MM.1S (cell line): Measurements from ENCODE around the gene VAV2.

Experiments
- EZH2 ChIP-seq: fragments of 300-600 bp; sonication (generic); optimal IDR thresholded peaks from 2 replicates; pipeline ENCODE3; 2017; ENCODE audit warnings: low read depth, mild to moderate bottlenecking, antibody characterized with exemption, low read length, mixed read lengths
- EZH2phosphoT487 ChIP-seq: fragments of 300-600 bp; sonication (generic); IDR thresholded peaks from 2 replicates; pipeline ENCODE4 v1.6.1; 2018; ENCODE audit warnings: antibody characterized with exemption, low read length
- TF ChIP-seq, protein P1 (sequence below): fragments of 300-600 bp; sonication (generic); IDR thresholded peaks from 2 replicates; pipeline ENCODE4 v1.5.1; 2016; ENCODE audit warnings: antibody characterized with exemption, low read length, mixed read lengths

DNA sequence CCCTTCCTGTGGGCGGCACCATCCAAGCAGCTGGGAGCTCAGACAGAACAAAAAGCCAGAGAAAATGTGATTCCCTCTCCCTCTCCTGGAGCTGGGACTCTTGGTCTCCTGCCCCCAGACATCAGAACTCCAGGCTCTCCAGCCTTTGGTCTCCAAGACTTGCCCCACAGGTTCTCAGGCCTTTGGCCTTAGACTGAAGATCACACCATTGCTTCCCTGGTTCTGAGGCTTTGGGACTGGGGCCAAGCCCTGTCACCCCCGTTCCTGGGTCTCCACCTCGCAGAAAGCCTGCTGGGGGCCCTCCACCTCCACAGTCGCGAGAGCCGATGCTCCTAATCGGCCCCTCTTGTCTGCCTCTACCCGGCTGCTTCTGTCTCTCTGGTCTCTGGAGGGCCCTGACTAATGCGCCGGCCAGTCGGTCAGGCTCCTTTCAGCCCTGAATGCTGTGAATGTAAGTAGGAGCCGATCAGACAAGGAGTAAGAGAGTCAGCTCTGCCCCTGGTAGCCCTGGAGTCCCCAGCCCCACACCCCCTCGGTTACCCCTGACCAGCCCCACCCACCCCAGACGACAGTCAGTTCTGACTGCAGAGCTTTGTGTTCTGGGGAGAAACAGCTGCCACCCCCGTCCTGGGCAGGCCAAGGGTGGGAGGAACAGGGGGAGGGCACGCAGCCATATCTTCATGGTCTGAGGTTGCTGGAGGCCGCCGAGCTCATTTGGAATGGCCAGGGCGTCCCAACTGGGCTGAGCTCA lies 57.5 kb downstream of the VAV2 start:
- TF ChIP-seq, protein P1, sequence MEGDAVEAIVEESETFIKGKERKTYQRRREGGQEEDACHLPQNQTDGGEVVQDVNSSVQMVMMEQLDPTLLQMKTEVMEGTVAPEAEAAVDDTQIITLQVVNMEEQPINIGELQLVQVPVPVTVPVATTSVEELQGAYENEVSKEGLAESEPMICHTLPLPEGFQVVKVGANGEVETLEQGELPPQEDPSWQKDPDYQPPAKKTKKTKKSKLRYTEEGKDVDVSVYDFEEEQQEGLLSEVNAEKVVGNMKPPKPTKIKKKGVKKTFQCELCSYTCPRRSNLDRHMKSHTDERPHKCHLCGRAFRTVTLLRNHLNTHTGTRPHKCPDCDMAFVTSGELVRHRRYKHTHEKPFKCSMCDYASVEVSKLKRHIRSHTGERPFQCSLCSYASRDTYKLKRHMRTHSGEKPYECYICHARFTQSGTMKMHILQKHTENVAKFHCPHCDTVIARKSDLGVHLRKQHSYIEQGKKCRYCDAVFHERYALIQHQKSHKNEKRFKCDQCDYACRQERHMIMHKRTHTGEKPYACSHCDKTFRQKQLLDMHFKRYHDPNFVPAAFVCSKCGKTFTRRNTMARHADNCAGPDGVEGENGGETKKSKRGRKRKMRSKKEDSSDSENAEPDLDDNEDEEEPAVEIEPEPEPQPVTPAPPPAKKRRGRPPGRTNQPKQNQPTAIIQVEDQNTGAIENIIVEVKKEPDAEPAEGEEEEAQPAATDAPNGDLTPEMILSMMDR = no peak
- TF ChIP-seq EZH2 (no peak), EZH2phosphoT487 (no peak)
